Inflammatory macrophage treated with lipopolysaccharide for 1 hour (primary cell): ENCODE measurements around the gene NIM1K.
A peak's percentile ranks its signal among the peaks of the same experiment; 100 is the strongest.
"Not testable (repeated sequence)": the region's sequence is repeated elsewhere in the genome, so short reads cannot be mapped to it uniquely, and the experiment has no call there.

ENCODE experiments used
- DNase-seq, 2 donors: peaks; one replicate each; pipeline ENCODE4 v3.0.0-alpha.2; 2020 to 2022

The NIM1K gene

DNA sequence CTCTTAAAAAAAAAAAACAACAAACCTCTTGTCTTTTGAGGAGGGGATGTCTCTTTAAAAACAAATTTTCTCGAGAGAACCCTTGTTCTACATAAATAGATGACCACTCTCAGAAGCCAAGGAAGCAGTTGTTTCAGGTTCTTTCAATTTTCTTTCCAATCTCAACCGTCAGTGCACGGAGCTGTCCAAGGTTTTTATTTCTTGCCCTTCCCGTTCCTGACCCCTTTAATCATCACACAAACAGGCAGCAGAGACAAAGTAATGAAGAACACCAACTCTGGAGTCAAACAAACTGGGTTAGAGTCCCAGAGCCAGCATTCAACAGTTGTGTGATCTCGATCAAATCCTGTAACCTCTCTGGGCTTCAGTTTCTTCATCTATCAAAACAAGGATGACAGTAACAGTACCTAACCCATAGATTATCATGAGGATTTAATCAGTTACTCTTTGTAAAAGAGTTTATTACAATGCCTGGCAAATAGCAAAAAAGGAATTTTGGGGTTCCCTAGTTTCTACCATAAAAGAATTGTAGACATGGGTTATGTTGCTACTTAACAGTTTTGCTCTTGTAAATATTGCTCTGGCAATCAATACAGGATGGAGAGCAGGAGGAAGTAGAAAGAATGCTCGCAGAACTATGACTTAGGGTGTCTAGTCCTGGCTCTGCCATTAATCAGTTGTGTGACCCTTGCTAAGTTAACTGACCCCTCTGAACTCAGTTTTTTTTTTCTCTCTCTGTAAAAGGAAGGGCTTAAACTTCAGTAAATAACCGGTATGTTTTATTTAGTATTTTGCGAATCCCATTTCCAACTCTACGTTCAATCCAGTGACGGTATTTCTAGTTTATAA lies 1.0 kb upstream of the NIM1K start:
- DNase-seq, result no peak

- DNase-seq, result no peak
Measured at GRCh38 chr5:43192558-43193180, 644 bp downstream of the NIM1K start.

DNA sequence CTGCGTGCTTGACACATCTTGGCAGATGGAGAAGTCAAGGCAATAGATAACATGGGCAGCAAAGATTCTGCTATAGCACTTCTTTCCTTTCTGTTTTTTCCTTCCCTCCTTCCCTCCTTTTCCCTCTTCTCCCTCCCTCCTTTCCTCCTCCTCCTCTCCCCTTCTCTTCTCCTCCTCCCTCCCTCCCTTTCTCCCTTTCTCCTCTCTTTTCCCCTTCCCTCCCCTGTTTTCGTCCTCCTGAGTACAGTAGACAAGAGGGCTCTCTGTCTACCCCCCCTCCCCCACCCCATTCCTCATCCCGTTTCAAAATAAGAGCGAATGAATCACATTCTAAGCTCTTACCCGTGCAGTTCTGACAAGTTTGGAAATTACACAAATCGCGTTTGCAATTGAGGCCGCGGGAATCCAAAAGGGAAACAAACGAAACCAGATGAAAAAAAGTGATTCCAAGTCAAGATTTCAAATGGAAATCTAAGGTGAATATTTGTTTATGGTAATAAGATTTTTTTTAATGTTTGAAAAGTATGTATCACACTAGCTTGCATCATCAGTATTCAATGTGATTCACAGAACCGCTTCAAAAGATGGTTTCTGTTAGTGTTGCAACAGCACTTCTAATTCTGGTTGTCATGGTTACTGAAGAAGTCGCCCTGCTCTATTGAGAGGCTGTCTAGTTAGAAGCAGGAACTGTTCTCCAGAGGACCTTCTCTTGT lies 1.3 kb downstream of the NIM1K start:
- DNase-seq, result peak; percentile 83 to 85

- DNase-seq, result no peak
Measured at GRCh38 chr5:43193894-43194265, 1.9 kb downstream of the NIM1K start.

GRCh38 chr5:43195670-43196265 lies 3.7 kb downstream of the NIM1K start:
- DNase-seq, result no peak

- DNase-seq, result no peak
Measured at GRCh38 chr5:43197535-43197934, 5.5 kb downstream of the NIM1K start.

DNA sequence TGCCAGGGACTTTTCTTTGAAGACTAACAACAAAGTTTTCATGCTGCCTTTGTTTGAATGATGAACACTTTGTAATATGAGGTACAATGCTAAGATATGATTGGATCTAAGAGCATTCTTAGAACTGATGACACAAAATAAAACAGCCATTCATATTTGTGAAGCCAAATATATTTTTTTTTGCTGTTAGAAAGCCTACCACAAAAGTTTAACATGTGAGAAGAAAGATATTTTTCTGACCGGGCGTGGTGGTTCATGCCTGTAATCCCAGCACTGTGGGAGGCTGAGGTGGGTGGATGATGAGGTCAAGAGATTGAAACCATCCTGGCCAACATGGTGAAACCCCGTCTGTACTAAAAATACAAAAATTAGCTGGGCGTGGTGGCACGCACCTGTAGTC lies 9.4 kb downstream of the NIM1K start:
- DNase-seq, result not testable (repeated sequence)

DNA sequence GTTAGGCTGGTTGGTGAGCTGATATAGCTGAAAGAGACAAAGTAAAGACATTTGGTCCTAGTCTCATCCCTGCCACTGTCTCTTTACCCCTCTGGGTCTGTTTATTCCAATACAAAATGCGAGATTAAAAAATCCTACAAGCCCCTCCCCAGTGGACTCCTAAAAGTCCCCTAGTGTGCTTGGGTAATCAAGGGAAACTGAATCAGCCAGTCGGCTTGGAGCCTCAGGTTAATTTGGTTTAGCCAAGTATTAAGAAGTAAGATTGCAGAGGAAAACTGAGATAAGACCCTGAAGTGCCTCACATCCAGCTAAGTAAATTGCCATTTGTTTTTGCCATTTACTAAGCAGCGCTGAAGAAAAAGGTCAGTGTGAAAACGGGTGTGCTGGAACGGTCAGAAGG lies 10.4 kb downstream of the NIM1K start:
- DNase-seq, result no peak

GRCh38 chr5:43203373-43203772 lies 11.3 kb downstream of the NIM1K start:
- no peak for DNase-seq

DNA sequence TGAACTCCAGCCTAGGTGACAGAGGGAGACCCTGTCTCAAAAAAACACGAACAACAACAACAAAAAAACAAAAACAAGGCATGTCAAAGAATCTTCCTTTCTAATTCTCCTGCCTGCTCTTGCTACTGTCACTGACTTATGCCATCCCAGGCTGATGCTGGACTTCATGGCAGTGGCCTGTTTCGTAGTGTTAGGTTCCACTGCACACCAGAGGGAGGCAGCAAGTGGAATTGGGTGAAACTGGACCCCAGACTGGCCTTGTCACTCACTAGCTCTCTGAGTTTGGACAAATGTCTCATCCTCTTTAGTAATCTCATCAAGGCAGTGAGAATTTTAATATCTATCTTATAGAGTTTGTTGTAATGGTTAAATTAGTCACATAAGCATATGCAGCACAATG lies 12.9 kb downstream of the NIM1K start:
- DNase-seq, result no peak

GRCh38 chr5:43207601-43208000 lies 15.6 kb downstream of the NIM1K start:
- DNase-seq, result no peak

DNA sequence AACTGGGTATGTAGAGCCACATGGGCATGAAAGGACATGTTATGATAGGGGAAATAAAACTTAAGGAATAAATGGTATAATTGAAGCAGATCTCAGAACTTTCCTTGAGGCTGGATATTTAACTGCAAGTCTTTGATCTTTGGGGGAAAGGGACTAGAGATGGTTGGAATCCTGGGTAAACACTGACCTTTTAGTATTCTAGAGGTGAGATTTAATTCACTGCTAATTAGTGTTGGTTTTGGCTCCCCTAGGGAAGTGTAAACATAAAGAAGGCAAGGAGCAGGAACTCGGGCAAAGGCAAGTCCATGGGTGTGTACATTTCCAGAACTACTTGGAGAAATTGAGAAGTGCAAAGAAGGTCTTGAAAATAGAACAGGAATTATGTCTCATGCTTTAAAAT lies 16.6 kb downstream of the NIM1K start:
- no peak for DNase-seq

DNA sequence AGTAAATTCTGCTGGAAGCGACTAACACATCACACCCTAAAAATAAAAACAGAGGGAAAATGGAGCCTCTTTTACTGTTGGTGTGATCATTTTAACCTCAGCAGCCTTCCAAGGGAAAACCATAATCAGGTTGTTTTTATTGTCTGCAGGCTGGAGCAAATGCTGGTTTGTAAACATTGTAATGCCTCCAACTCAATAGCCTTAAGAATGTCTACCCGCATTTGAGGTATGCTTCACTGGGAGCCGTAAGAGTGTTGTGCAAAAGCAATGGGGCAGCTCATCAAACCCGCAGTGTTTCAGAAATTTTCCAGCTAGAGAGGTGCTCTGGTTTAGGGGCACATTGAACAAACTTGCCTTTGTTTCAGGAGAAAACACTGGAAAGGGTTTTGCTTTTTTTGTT lies 17.0 kb downstream of the NIM1K start:
- DNase-seq, result no peak

GRCh38 chr5:43209833-43210232 lies 17.8 kb downstream of the NIM1K start:
- DNase-seq, result no peak

- DNase-seq, result no peak
Measured at GRCh38 chr5:43210570-43210969, 18.5 kb downstream of the NIM1K start.

DNA sequence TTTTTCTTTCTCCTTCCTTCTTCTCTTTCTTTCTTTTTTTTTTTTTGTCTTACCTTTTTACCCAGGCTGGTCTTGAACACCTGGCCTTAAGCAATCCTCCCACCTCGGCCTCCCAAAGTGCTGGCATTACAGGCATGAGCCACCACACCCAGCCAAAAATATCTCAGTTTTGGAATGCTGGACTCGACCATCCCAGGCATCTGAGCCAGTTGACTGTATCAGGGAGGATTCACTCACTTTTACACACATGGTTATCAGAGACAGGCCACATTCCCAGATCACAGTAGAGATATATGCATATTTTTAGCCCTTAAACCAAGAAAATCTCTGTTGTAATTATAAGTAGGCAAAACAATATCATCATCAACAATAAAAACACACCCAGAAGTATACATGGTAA lies 21.9 kb downstream of the NIM1K start:
- DNase-seq, result no peak

GRCh38 chr5:43215073-43215631 lies 23.1 kb downstream of the NIM1K start:
- peak; percentile 55 to 58 for DNase-seq

DNA sequence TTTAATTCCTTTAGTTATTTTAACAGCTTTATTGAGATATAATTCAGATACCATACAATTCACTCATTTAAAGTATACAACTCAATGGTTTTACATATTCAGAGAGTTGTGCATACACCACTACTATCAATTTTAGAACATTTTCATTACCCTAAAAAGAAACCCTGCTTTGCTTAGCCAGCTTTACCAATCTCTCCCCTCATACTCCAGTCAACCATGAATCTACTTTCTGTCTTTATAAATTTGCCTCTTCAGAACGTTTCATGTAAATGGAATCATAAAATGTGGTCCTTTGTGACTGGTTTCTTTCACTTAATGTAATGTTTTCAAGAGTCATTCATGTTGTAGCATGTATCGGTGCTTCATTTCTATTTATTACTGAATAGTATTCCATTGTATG lies 24.9 kb downstream of the NIM1K start:
- no peak for DNase-seq

DNA sequence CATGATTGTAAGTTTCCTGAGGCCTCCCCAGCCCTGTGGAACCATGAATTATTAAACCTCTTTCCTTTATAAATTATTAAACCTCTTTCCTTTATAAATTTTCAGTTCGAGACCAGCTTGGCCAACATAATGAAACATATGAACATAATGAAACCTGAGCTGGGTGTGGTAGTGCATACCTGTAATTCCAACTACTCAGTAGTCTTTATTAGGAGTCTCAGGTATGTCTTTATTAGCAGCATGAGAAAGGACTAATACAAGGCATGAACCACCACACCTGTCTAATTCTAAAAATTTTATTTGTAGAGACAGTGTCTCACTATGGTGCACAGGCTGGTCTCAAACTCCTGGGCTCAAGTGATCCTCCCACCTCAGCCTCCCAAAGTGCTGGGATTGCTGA lies 27.1 kb downstream of the NIM1K start:
- no peak for DNase-seq

DNA sequence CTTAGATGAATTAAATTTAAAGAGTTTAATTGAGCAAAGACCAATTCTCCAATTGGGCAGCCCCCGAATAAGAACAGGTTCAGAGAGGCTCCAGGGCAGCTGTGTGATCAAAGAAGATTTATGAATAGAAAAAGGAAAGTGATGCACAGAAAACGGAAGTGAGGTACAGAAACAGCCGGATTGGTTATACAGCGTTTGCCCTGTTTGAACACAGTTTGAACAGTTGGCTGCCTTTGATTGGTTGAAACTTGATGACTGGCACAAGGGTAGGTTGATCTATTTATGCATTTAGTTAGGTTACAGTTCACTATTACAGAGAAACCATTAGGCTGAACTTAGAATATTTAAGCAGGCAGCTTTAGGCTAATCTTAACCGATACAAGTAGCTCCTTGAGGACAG lies 29.5 kb downstream of the NIM1K start:
- no peak for DNase-seq

DNA sequence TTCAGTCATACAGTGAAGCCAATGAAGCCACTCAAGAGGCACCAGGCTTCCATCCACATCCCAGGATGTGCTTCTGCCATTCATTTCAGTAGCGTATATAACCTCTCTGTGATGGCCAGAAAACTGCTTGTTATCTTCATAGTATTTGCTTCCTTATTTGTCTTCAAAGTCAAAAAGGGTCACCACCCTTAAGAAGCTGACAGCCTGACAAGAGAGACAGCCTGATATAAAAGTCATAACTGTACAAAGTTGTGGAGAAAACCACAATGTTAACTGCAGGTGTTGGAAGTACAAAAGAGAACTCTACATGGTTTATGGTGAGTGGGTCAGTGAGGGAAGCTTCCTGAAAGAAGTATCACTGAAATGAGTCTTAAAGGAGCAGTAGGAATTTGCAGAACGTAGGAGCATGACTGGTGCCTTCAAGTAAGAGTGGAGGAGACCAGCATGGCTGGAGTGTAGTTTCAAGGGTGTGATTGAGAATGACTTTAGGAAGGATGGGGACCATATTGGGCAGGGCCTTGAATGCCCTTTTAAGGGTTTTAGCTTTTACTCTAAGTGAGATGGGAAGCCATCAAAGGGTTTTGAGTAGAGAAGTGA lies 33.7 kb downstream of the NIM1K start:
- DNase-seq, result no peak

DNA sequence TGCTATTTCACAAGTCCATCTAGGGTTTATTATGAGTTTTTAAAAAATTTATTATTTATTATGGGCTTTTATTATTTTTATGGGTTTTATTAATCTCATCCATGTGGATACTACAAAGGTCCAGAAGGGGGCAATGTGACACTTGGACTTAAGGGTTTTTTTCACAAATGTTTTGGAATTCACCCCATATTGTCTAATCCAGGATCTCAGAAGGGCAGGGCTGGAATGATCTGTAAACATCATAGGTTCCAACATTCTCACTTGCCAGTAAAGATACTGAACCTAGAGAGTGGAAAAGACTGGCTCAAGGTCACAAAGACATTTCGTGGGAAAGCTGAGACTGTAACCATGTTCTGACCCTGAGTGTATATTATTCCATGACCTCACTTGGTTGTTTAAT lies 35.6 kb downstream of the NIM1K start:
- peak; percentile 60 for DNase-seq

GRCh38 chr5:43230707-43231106 lies 38.7 kb downstream of the NIM1K start:
- DNase-seq, result no peak
